Right lung (tissue), 5 donors: ENCODE measurements around the gene THSD4. TPM values are rescaled to one million over a fixed set of nuclear protein-coding genes. Genes with fewer than 3 reads are reported as not detected.
"Not testable (repeated sequence)": the region's sequence is repeated elsewhere in the genome, so short reads cannot be mapped to it uniquely, and the experiment has no call there.

ENCODE experiments used
- DNase-seq, 2 donors: peaks; one replicate each; pipeline ENCODE4 v3.0.0-alpha.2; 2013
- polyA plus RNA-seq, 5 donors: library from polyadenylated mRNA; unstranded; fragments of 120-200 nt; gene quantifications; one replicate each; pipeline versions ENCODE4 v1.2.1 to v1.2.3, GENCODE V29; 2013; ENCODE audit warnings: inconsistent platforms in 1 of 5, low replicate concordance in 1 of 5; ENCODE audit not compliant: insufficient read length in 5 of 5, insufficient read depth in 1 of 5

Gene THSD4
- polyA plus RNA-seq, 5 donors: 14.0 to 27.2 (median 17.1) TPM

DNA sequence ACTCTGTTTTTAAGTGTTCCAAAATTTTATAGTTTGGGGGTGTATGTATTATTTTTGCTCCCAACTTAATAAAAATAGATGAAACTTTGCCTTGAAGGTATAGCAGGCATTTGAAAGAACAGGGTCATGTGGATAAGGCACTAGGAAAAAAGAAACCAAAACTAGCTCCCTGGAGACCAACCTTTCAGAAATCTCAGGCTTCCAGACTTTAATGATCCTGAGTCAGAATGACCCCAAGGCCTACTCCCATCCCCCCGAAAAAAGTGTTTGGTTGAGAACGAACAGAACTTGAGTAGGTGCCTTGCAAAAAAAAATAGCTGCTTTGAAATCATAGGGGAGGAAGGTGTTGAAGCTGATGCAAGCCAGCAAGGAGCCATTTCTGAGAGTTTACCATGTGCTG lies 309.5 kb downstream of the THSD4 start:
- no peak for DNase-seq

DNA sequence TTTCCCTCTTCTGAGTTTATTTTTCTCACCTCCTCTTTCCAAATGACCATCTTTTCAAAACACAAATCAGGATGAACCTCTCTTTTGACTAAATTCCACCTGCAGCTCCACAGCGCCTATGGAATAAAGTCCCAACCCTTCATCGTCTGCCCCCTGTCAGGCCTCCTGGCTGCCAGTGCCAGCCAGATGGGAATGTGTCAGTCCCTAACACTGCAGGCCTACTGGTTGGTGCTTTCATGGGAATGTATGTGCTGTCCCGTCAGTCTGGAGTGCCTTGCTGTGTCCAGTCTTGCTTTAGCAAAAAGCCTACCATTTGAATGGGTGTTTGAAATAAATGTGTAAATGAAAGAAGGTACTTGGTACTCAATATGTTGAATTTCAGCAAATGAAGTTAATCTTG lies 310.1 kb downstream of the THSD4 start:
- DNase-seq: no peak

DNA sequence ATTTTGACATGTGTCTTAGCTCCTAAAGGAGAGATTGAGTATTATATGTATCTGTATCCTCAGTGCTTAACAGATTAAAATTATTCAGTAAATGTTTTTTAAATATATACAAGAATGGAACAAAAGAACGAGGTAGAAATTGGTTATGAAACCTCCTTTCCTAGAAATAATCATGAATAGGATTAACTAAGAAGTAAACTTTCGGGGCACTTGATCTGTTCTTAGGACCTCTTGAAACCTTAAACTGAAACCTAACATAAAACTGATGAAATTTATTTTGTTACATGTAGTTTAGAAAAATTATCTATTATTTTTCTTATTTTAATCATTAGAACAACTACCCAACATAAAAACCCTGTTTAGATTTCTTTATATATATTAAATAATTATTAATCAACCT lies 311.5 kb downstream of the THSD4 start:
- no peak for DNase-seq

DNA sequence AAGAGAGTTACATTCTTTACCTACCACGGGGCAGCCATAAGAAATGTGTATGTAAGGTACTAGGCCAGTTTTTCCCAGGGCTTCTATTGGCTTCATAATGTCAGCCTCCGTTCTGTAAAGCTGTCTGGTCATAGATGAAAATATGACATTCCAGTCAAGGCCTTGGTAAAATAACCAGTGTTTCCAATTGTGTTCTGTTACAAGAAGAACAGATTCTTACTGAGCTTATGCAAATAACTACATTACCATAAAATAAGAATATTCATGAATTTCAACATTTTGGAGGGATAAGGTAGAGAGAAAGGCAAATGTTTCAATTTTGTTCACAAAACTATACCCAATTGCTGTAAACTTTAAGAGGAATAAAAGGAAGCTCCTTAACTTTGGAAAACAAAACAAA lies 315.5 kb downstream of the THSD4 start:
- no peak for DNase-seq

DNA sequence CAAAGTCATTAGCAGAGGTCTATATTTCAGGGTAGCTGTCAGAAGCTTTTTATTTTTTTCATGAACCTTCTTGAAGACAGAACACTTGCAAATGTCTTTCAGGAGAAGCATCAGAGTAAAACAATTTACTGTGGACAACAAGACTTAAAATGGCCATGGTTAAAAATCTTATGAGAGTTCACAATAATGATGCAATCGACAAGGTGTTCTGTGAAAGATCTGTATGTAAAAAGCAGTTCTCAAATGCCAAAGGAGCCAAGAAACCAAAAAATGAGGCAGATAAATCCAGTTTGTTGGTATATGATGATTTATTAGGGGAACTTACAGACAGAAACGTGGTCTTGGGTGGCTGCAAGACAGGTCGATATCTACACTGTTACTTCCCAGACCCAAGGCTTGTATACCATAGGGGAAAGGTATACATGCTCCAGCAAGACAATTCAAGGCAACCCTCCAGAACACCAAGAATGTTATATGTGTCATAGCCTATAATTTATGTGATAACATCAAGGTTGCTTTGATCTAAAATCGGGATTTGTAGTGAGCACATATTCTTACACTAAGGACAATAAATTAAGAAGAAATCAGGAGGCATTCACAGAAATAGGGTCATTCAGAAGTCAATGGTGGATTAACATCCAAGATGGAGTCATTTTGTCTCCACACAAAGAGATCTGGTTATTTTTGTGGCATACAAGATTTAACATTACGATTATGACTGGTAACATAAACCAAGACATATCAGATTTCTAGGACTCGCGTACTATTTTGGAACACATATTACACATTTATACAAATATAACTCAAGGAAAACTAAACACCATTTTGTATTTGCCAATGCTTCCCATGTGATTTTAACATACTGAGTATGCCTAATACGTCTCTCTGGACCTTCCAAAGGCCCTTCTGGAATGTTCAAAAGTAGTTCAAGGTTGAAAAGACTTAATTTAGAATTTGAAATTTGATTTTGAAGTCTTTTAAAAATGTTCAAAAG lies 316.4 kb downstream of the THSD4 start:
- no peak for DNase-seq

- DNase-seq: no peak
Observed at GRCh38 chr15:71433402-71433801, 318.1 kb downstream of the THSD4 start.

- DNase-seq: no peak
Observed at GRCh38 chr15:71434774-71435173, 319.5 kb downstream of the THSD4 start.

DNA sequence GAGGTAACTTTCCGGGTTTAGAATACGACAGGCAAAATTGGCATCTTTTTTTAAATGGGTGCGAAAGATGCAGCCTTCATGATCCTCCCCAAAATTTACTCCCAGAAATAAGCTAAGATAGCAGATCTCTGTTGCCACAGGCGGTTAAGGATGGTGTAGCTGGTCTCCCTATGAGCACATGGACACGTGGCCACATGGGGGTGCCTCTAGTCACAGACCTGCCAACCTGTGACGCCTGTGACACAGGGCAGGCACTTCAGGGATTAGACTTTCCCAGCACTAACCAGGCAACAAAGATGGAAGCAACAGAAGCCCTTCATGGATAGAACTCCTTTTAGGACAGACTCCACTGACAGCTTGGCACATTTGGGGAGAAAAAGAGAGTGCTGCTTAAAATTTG lies 320.3 kb downstream of the THSD4 start:
- no peak for DNase-seq

DNA sequence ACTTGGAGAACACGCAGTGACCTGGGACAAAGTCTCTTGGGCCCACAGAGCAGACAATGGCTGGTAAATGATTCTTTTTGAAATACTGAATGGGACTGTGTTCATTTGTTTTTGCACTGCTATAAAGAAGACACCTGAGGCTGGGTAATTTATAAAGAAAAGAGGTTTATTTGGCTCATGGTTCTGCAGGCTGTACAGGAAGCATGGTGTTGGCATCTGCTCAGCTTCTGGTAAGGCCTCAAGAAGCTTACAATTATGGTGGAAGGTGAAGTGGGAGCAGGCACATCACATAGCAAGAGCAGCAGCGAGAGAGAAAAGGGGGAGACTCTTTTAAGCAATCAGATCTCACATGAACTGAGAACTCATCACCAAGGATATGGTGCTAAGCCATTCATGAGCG lies 321.6 kb downstream of the THSD4 start:
- DNase-seq: no peak

DNA sequence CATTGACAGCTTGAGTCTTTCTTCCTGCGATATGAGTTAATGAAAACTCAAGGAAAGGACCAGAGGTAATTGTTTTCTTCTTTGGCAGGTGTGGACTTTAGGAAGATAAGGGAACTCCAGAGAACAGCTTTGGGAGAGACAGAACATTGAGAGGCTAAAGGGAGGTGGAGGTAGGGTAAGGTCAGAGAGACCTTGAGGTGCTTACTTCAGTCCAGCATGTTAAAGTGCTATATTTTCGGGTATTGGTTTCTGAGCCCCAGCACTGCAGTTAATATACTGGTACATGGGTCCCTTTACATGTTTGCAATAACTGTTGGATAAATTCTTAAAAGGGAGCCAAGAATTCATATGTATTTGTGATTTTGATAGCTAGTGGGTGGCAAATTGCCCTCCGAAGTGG lies 322.1 kb downstream of the THSD4 start:
- no peak for DNase-seq

GRCh38 chr15:71437919-71438318 lies 322.6 kb downstream of the THSD4 start:
- no peak for DNase-seq

DNA sequence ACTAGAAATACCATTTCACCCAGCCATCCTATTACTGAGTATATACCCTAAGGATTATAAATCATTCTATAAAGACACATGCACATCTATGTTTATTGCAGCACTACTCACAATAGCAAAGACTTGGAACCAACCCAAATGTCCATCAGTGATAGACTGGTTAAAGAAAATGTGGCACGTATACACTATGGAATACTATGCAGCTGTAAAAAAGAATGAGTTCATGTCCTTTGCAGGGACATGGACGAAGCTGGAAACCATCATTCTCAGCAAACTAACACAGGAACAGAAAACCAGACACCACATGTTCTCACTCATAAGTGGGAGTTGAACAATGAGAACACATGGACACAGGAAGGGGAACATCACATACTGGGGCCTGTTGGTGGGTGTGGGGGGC lies 324.2 kb downstream of the THSD4 start:
- DNase-seq: not testable (repeated sequence)

- DNase-seq: peak; percentile 46 to 60
Observed at GRCh38 chr15:71440489-71441110, 325.3 kb downstream of the THSD4 start.

DNA sequence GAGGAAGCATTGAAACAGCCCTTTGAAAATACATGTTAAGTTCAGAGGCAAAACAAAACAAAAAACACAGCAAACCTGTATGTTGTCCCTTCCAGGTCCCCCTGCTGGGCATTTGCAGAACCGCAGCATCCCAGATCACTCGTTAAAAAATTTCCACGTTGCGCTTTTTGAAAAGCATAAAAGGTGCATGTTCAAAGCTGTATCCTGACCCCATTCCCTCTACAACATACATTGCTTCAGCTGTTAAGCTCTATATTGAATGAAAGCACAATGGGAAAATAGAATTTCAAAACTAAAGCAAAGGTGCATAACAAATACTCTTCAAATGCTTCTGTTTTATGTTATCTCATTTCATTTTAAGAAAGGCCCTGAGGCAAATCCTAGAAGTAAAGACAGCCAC lies 328.3 kb downstream of the THSD4 start:
- DNase-seq: peak in 1 of 2 donors; percentile 35

GRCh38 chr15:71444032-71444810 lies 328.9 kb downstream of the THSD4 start:
- DNase-seq: no peak

DNA sequence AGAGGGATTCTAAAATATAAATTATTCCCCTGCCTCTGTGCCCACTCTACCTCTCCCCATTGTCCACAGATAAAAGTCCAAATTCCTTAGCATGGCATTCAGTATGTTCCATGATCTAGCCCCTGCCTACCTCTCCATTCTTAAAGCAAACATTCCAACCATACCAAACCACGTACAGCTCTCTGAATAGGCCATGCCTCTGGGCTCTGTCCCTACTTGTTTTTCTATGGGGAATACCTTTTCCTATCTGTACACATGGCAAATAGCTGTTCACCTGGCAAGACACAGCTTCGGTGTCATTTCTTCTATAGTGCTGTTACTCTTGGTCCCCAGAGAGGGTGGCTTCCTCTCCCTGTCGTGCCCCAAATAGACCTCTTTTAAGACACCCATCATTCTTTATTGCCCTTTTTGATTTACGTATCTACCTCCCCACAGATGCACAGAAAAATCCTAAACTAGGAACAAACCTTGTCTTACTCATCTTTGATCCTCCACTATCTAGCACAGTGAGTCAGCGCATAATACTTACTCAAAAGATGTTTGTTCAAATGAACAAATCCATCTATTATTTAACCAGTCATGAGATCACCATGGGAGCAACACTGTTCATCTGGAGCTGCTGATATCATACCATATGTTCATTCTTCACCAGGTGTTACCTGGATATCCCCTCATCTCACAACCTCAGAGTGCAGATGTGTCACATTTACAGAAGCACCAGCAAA lies 329.8 kb downstream of the THSD4 start:
- no peak for DNase-seq

DNA sequence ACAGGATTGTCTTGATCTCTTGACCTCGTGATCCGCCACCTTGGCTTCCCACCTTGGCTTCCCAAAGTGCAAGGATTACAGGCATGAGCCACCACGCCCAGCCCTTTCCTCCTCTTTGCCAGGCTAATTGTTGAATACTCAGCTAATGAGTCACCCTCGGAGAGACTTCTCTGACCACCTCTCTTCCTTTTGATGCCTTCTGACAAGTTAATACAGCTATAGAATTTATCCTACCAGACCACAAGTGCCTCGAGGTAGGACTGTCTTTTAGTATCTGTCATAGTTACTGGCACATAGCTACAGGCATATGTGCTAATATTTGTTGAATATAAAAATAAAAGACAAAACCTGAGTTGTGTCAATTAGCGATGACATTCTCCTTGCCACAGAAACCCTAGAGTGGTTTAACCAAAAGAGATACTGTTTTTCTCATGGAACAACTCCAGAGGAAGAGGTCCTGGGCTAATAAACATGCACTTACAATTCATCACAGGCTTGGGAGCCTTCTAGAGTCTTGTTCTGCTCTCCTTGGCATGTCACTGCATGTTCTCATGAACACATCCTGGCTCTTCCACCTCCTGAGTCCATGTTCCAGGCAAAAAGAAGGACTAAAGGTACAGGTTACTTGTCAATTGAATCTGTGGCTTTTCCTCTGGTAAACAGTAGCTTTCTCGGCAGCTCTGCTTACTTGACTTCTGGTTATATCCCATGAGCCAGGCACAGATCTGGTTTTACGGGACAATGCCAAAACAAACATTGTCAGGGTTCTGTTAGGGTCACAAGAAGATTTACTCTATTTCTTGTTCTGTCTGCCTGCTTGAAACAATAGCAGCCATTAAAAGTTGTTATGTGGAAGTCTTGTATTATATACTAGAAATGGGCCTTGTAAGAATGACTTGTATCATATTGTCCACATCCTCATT lies 332.3 kb downstream of the THSD4 start:
- DNase-seq: no peak

DNA sequence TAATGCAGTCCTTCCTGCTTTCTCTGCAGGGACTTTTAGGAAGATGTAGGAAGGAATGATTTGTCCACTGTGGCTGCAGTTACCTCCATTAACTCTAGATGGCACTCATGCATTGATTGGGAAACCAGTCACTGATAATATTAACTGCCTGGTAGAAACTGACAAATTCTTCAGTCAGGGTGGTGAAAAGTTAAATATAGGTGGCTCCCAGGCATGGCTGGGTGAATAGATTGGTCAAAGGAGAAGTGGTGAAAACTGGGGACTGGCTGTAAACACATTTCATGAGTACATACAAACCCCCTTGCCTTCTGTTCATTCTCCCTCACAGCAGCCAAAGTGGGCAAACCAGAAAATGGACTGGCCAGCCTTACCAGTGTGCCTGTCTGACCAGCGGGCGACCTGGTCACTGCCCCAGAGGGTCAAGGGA lies 333.4 kb downstream of the THSD4 start:
- DNase-seq: peak; percentile 29 to 61

GRCh38 chr15:71449363-71449762 lies 334.1 kb downstream of the THSD4 start:
- DNase-seq: no peak

- no peak for DNase-seq
Observed at GRCh38 chr15:71449956-71450355, 334.7 kb downstream of the THSD4 start.

GRCh38 chr15:71451130-71451529 lies 335.9 kb downstream of the THSD4 start:
- no peak for DNase-seq
